ENCODE data around the gene PAF1. TPM values are rescaled to one million over a fixed set of nuclear protein-coding genes. Genes with fewer than 3 reads are reported as not detected.

PAF1 gene
- total RNA-seq, 1 donor from 2014 or later = 70.2 TPM

Small RNA genes lying within 50 kb of the gene (microRNA-seq; reads per million reads assigned to microRNA genes)
- gene MIR4530 (ENCODE audit: borderline number of aligned reads, borderline replicate concordance) = not detected

Small RNA genes lying within 50 kb of the gene (small RNA-seq; reads per million reads assigned to genes)
- gene AC011445.2 (not detected), gene MIR4530 (not detected), gene RN7SL566P (not detected)

Other genes starting within 250 kb of the PAF1 start
- gene NCCRP1, start 194.1 kb downstream of the PAF1 start, total RNA-seq = 41.7 TPM
- gene SYCN, start 186.8 kb downstream of the PAF1 start, total RNA-seq = not detected
- gene IFNL3, start 146.1 kb downstream of the PAF1 start, total RNA-seq = not detected
- gene IFNL4, start 142.2 kb downstream of the PAF1 start, total RNA-seq = not detected
- gene IFNL2, start 122.7 kb downstream of the PAF1 start, total RNA-seq = not detected
- gene IFNL1, start 94.7 kb downstream of the PAF1 start, total RNA-seq = not detected
- gene LRFN1, start 70.2 kb downstream of the PAF1 start, total RNA-seq = 3.9 TPM
- gene GMFG, start 55.1 kb downstream of the PAF1 start, total RNA-seq = 7.1 TPM
- gene SAMD4B, start 48.7 kb downstream of the PAF1 start, total RNA-seq = 128 TPM
- gene MED29, start 272 bp upstream of the PAF1 start, total RNA-seq = 37.8 TPM
- gene ZFP36, start 15.7 kb upstream of the PAF1 start, total RNA-seq = 631 TPM
- gene PLEKHG2, start 21.6 kb upstream of the PAF1 start, total RNA-seq = 18.9 TPM
- gene RPS16, start 44.8 kb upstream of the PAF1 start, total RNA-seq = 3,724 TPM
- 113 TPM for gene SUPT5H, start 54.5 kb upstream of the PAF1 start, total RNA-seq
- 65.3 TPM for gene TIMM50, start 89.7 kb upstream of the PAF1 start, total RNA-seq
- not detected for gene DLL3, start 107.8 kb upstream of the PAF1 start, total RNA-seq
- not detected for gene SELENOV, start 124.0 kb upstream of the PAF1 start, total RNA-seq
- 3.7 TPM for gene EID2B, start 141.7 kb upstream of the PAF1 start, total RNA-seq
- 13.5 TPM for gene EID2, start 149.1 kb upstream of the PAF1 start, total RNA-seq
- not detected for gene LGALS13, start 211.4 kb upstream of the PAF1 start, total RNA-seq